K562 (cell line): ENCODE measurements around the gene RHO.

Experiments used
- ELK1 ChIP-seq: sonication (generic); formaldehyde crosslinking; IDR thresholded peaks from 2 replicates; pipeline ENCODE4 v1.8.1; 2022; ENCODE audit warnings: missing genetic modification reagents
- FOXK2 ChIP-seq, 2 experiments: fragments of 450-650 bp; IDR thresholded peaks in 1 of 2; conservative IDR thresholded peaks in 1 of 2; 2 replicates each; pipeline ENCODE4 v1.6.1; 2016; ENCODE audit warnings: low read depth in 2 of 2, mild to moderate bottlenecking in 1 of 2
- GABPB1 ChIP-seq: sonication (generic); formaldehyde crosslinking; IDR thresholded peaks from 2 replicates; pipeline ENCODE4 v1.8.0; 2022; ENCODE audit warnings: mild to moderate bottlenecking, missing genetic modification reagents
- GMEB1 ChIP-seq: fragments of 250-450 bp; sonication (Bioruptor Pico); IDR thresholded peaks from 2 replicates; pipeline ENCODE4 v1.4.0; 2020; ENCODE audit warnings: mild to moderate bottlenecking
- RAD21 ChIP-seq, 2 experiments: fragments of 250-450 bp in 1 of 2; fragments of 450-650 bp in 1 of 2; sonication (Bioruptor Pico) in 1 of 2; formaldehyde crosslinking in 1 of 2; IDR thresholded peaks in 1 of 2; conservative IDR thresholded peaks in 1 of 2; 2 replicates each; pipeline versions ENCODE4 v1.4.0 to v1.8.0; 2020 to 2022; ENCODE audit warnings: mild to moderate bottlenecking in 2 of 2, moderate library complexity in 1 of 2
- SETDB1 ChIP-seq: IDR thresholded peaks from one replicate; pipeline ENCODE4 v1.6.1; 2012; ENCODE audit warnings: low read length, control low read depth, inconsistent platforms
- SMAD4 ChIP-seq: fragments of 250-450 bp; sonication (Bioruptor Pico); conservative IDR thresholded peaks from 2 replicates; pipeline ENCODE4 v1.8.0; 2021; ENCODE audit warnings: inconsistent platforms, mild to moderate bottlenecking, moderate library complexity
- ZNF140 ChIP-seq: fragments of 250-450 bp; sonication (Bioruptor Pico); IDR thresholded peaks from 2 replicates; pipeline ENCODE4 v1.8.0; 2021; ENCODE audit warnings: moderate library complexity, mild to moderate bottlenecking, inconsistent platforms
- ZNF740 ChIP-seq, 3 experiments: fragments of 200-800 bp in 1 of 3; sonication (Bioruptor generic) in 1 of 3; sonication (generic) in 1 of 3; formaldehyde crosslinking in 1 of 3; IDR thresholded peaks; 2 replicates each; pipeline versions ENCODE4 v1.6.1 to v1.8.0; 2016 to 2022; ENCODE audit warnings: mild to moderate bottlenecking in 2 of 3, missing compliant biosample characterization in 2 of 3, missing genetic modification characterization in 2 of 3, missing genetic modification reagents in 1 of 3

- no peak for TF ChIP-seq GMEB1 (CRISPR knock-in tag)
- TF ChIP-seq ELK1 (CRISPR knock-in tag): no peak
- TF ChIP-seq SETDB1: no peak
- no peak for TF ChIP-seq ZNF740 (CRISPR knock-in tag; IDR thresholded peaks at IDR 0.05)
- TF ChIP-seq ZNF740 (tag; IDR thresholded peaks at IDR 0.05): no peak
- TF ChIP-seq GABPB1 (CRISPR knock-in tag): no peak
- no peak for TF ChIP-seq ZNF140 (CRISPR knock-in tag)
- no peak for TF ChIP-seq SMAD4 (CRISPR knock-in tag)
- TF ChIP-seq RAD21 (CRISPR knock-in tag; conservative IDR thresholded peaks at IDR 0.05 in 1 of 2, IDR thresholded peaks at IDR 0.05 in 1 of 2): no peak
- TF ChIP-seq FOXK2 (conservative IDR thresholded peaks at IDR 0.05 in 1 of 2, IDR thresholded peaks at IDR 0.05 in 1 of 2; ENCODE audit: low read depth in 2 of 2): no peak
Observed at GRCh38 chr3:129548104-129548965, 19.9 kb downstream of the RHO start.
